HPDE6-E6E7 (cell line): ENCODE data around the gene ZNF35.

ENCODE experiments used
- DNase-seq: peaks from one replicate; pipeline ENCODE4 v3.0.0; 2011; ENCODE audit warnings: missing footprints; ENCODE audit errors: extremely low spot score

Gene ZNF35

GRCh38 chr3:44685128-44685800 is 36.7 kb downstream of the ZNF35 start:
- peak; percentile 42 for DNase-seq

GRCh38 chr3:44687898-44688297 is 39.4 kb downstream of the ZNF35 start:
- no peak for DNase-seq
